Epithelial cell of proximal tubule (primary cell): ENCODE data around the gene C1QTNF9B. TPM values are rescaled to one million over a fixed set of nuclear protein-coding genes. Genes with fewer than 3 reads are reported as not detected.
"Not testable (repeated sequence)": the region's sequence is repeated elsewhere in the genome, so short reads cannot be mapped to it uniquely, and the experiment has no call there.

Experiments used
- DNase-seq: peaks from one replicate; pipeline ENCODE4 v3.0.0-alpha.2; 2011; ENCODE audit warnings: low read depth
- H3K4me3 ChIP-seq: 2 replicates; pipeline ENCODE4 v1.5.1; 2011; ENCODE audit warnings: low read depth, mild to moderate bottlenecking, low read length
- CTCF ChIP-seq: conservative IDR thresholded peaks from 2 replicates; pipeline ENCODE4 v1.5.1; 2012; ENCODE audit warnings: low read depth, mild to moderate bottlenecking, low read length
- total RNA-seq: library from RNA; depleted of rRNA; stranded (reverse); fragments of >200 nt; gene quantifications from 2 replicates; pipeline ENCODE4 v1.2.3, GENCODE V29; 2015

Gene C1QTNF9B
- not detected in 2 replicates for total RNA-seq

GRCh38 chr13:23897452-23897919 is at the start of gene C1QTNF9B:
TSS of gene C1QTNF9B (minus strand) at chr13:23897502.
- not testable (repeated sequence) for DNase-seq, H3K4me3 ChIP-seq

GRCh38 chr13:23946900-23947299 is 49.6 kb upstream of the C1QTNF9B start:
- no peak for TF ChIP-seq CTCF

GRCh38 chr13:23946067-23946466 is 48.8 kb upstream of the C1QTNF9B start:
- H3K4me3 ChIP-seq: no peak overlapping the region
- DNase-seq: no peak
- TF ChIP-seq CTCF: no peak

More at GRCh38 chr13:23946900-23947299, 49.6 kb upstream of the C1QTNF9B start:
- no peak for DNase-seq
- H3K4me3 ChIP-seq: no peak overlapping the region

- no peak overlapping the region for H3K4me3 ChIP-seq
- no peak for DNase-seq
- TF ChIP-seq CTCF: no peak
Measured at GRCh38 chr13:23945612-23946011, 48.3 kb upstream of the C1QTNF9B start.

GRCh38 chr13:23941211-23941610 is 43.9 kb upstream of the C1QTNF9B start:
- H3K4me3 ChIP-seq: no peak overlapping the region
- no peak for DNase-seq
- TF ChIP-seq CTCF: no peak

- H3K4me3 ChIP-seq, DNase-seq: not testable (repeated sequence)
Measured at GRCh38 chr13:23939666-23940065, 42.4 kb upstream of the C1QTNF9B start.

- H3K4me3 ChIP-seq: no peak overlapping the region
- TF ChIP-seq CTCF: no peak
- no peak for DNase-seq
Measured at GRCh38 chr13:23934520-23934919, 37.2 kb upstream of the C1QTNF9B start.

- no peak overlapping the region for H3K4me3 ChIP-seq
- no peak for TF ChIP-seq CTCF
- DNase-seq: no peak
Measured at GRCh38 chr13:23928985-23929384, 31.7 kb upstream of the C1QTNF9B start.
